Choroid plexus epithelial cell (primary cell): ENCODE measurements around the gene SOX6.

ENCODE experiments used
- DNase-seq: peaks from one replicate; pipeline ENCODE4 v3.0.0-alpha.2; 2010; ENCODE audit warnings: low read depth
- H3K4me3 ChIP-seq: 2 replicates; pipeline ENCODE4 v1.5.1; 2011; ENCODE audit warnings: low read depth, mild to moderate bottlenecking, control low read depth, low read length, moderate library complexity
- CTCF ChIP-seq: conservative IDR thresholded peaks from 2 replicates; pipeline ENCODE4 v1.5.1; 2011; ENCODE audit warnings: low read depth, mild to moderate bottlenecking, control low read depth, inconsistent platforms, low read length, moderate library complexity

Gene SOX6

GRCh38 chr11:16096336-16096735 is 260.0 kb downstream of the SOX6 start:
- no peak overlapping the region for H3K4me3 ChIP-seq
- peak; percentile 9 for DNase-seq
- no peak for TF ChIP-seq CTCF

GRCh38 chr11:16095756-16096155 is 260.6 kb downstream of the SOX6 start:
- no peak for TF ChIP-seq CTCF
- H3K4me3 ChIP-seq = no peak overlapping the region
- DNase-seq = no peak

GRCh38 chr11:16093889-16094653 is 262.3 kb downstream of the SOX6 start:
- DNase-seq = no peak
- no peak for TF ChIP-seq CTCF
- H3K4me3 ChIP-seq = no peak overlapping the region

- no peak for TF ChIP-seq CTCF
- H3K4me3 ChIP-seq = no peak overlapping the region
- DNase-seq = no peak
These were observed 264.5 kb downstream of the SOX6 start for GRCh38 chr11:16091862-16092261.

- no peak for TF ChIP-seq CTCF
- DNase-seq = no peak
- no peak overlapping the region for H3K4me3 ChIP-seq
These were observed 266.9 kb downstream of the SOX6 start for GRCh38 chr11:16089481-16089880.

- no peak for TF ChIP-seq CTCF
- no peak for DNase-seq
- H3K4me3 ChIP-seq = no peak overlapping the region
These were observed 267.6 kb downstream of the SOX6 start for GRCh38 chr11:16088774-16089173.

- H3K4me3 ChIP-seq = no peak overlapping the region
- DNase-seq = no peak
- no peak for TF ChIP-seq CTCF
These were observed 268.5 kb downstream of the SOX6 start for GRCh38 chr11:16087886-16088285.
